ENCODE measurements around the gene EMCN.
"Not testable (repeated sequence)": the region's sequence is repeated elsewhere in the genome, so short reads cannot be mapped to it uniquely, and the experiment has no call there.

DNA sequence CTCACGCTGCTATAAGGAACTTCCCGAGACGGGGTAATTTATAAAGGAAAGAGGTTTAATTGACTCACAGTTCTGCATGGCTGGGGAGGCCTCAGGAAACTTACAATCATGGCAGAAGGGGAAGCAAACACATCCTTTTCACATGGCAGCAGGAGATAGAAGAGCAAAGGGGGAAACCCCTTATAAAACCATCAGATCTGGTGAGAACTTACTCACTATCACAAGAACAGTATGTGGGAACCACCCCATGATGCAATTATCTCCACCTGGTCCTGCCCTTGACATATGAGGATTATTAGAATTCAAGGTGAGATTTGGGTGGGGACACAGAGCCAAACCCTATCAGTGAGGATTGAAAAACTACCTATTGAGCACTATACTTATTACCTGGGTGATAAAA lies 165.5 kb downstream of the EMCN start:
- TF ChIP-seq, protein P1, sequence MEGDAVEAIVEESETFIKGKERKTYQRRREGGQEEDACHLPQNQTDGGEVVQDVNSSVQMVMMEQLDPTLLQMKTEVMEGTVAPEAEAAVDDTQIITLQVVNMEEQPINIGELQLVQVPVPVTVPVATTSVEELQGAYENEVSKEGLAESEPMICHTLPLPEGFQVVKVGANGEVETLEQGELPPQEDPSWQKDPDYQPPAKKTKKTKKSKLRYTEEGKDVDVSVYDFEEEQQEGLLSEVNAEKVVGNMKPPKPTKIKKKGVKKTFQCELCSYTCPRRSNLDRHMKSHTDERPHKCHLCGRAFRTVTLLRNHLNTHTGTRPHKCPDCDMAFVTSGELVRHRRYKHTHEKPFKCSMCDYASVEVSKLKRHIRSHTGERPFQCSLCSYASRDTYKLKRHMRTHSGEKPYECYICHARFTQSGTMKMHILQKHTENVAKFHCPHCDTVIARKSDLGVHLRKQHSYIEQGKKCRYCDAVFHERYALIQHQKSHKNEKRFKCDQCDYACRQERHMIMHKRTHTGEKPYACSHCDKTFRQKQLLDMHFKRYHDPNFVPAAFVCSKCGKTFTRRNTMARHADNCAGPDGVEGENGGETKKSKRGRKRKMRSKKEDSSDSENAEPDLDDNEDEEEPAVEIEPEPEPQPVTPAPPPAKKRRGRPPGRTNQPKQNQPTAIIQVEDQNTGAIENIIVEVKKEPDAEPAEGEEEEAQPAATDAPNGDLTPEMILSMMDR (conservative IDR thresholded peaks at IDR 0.05 in 1 of 2, IDR thresholded peaks at IDR 0.05 in 1 of 2; ENCODE audit: low read depth in 1 of 2, low read length in 2 of 2) = not testable (repeated sequence)
- not testable (repeated sequence) for TF ChIP-seq EZH2 (IDR thresholded peaks at IDR 0.05; ENCODE audit: low read length, missing control alignments)
